Measurements from ENCODE around the gene XYLT1. TPM values are rescaled to one million over a fixed set of nuclear protein-coding genes. Genes with fewer than 3 reads are reported as not detected.
"Not testable (repeated sequence)": the region's sequence is repeated elsewhere in the genome, so short reads cannot be mapped to it uniquely, and the experiment has no call there.

XYLT1 gene
- total RNA-seq, 3 donors from 2014 or later = 1.9 to 3.1 (median 2.3) TPM

DNA sequence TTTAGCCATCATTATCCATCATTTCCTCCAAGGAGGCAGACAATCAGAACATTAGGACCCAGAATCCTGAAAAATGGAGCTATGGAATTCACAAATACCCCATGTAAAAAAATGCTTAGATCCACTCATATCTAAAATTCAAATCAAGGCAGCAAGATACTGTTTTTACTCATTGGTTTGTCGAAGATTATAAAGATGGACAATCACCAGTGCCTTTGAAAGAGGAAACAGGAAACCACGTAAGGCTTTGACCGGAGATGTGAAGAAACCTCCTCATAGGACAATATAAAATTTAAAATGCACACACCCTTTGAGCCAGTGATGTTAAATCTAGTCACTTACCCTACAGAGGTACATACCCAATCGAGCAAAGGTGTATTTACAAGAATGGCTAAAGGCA is 130.0 kb downstream of the XYLT1 start:
- H3K9me3 Mint-ChIP-seq = no peaks in the 10 kb centered on the region
- peaks cover 3% of the 10 kb centered on the region for H3K36me3 Mint-ChIP-seq (ENCODE audit: insufficient read depth)
- H3K27me3 Mint-ChIP-seq (ENCODE audit: low read depth) = no peaks in the 10 kb centered on the region
- no peak overlapping the region for H3K4me3 Mint-ChIP-seq
- peaks cover 56% of the 10 kb centered on the region for H3K4me1 Mint-ChIP-seq (ENCODE audit: low read depth)
- no peak for ATAC-seq
- DNase-seq = no peak

DNA sequence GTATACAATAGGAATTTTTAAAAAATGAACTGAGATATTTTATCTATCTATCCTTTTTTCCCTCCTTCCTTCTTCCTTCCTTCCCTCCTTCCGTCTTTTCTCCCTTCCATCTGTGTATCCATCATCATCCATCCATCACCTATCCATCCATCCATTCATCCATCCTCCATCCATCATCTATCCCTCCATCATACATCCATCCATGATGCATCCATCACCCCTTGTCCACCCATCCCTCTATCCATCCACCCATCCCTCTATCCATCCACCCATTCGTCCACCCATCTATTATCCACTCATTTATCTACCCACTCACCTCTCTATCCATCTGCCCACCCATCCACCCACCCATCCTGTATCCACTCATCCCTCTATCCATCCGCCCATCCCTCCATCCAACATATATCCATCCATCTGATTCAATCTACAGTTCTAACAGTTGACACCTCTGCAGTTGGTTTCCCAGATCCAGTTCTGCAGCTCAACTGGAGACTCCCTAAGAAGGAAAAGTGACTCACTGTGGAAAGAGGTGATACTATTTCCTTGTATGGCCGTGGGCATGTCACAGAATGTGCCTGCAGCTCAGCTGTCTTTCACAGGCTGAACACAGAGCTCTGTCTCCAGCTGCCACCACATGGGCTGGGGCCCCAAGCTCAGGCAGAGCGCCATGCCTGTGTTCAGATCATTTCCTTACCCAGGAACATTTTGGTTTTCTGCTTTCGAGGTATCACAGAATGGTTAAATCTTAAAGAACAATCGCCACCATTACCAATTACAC is 130.8 kb downstream of the XYLT1 start:
- H3K4me3 Mint-ChIP-seq = no peak overlapping the region
- peaks cover 52% of the 10 kb centered on the region for H3K4me1 Mint-ChIP-seq (ENCODE audit: low read depth)
- ATAC-seq (no peak), DNase-seq (no peak)
- no peaks in the 10 kb centered on the region for H3K27me3 Mint-ChIP-seq (ENCODE audit: low read depth)
- no peaks in the 10 kb centered on the region for H3K9me3 Mint-ChIP-seq
- H3K36me3 Mint-ChIP-seq (ENCODE audit: insufficient read depth) = peaks cover 4% of the 10 kb centered on the region

DNA sequence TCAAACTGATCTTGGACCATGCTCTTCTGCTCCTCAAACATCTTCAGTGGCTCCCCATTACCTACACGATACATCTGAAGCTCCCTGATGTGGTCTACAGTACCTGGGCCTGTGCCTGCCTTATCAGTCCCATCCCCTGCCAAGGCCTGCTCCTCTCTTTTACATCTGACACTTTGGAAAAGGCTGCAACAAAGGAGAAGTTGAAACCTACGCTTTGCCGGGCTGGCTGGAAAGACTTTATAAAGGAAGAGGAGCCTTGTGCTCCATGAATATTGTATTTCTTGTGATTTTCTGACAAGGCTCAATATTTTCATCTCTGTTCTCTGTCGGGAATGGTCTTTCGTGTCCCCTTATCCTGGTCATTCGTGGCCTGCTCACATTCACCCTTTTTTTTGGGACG is 132.5 kb downstream of the XYLT1 start:
- H3K27me3 Mint-ChIP-seq (ENCODE audit: low read depth) = no peaks in the 10 kb centered on the region
- no peak overlapping the region for H3K4me3 Mint-ChIP-seq
- H3K9me3 Mint-ChIP-seq = no peaks in the 10 kb centered on the region
- H3K4me1 Mint-ChIP-seq (ENCODE audit: low read depth) = peaks cover 38% of the 10 kb centered on the region
- DNase-seq (no peak), ATAC-seq (no peak)
- peaks cover 4% of the 10 kb centered on the region for H3K36me3 Mint-ChIP-seq (ENCODE audit: insufficient read depth)

DNA sequence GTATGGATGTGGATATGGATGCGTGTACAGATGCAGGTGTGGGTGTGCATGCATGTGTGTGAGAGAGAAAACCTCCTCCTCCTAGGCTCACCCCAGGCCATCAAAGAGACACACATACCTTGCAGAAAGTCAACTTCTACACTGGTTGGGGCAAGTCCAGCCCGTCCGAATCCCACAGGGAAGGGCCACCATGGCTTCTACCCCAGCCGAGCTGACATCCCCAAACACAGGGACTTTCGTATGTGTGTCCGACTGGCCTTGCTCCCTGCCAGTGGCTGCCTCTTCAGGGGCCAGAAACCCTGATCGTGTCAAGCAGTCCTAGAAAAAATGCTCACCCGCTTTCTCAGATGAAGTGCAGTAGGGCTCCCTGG is 134.2 kb downstream of the XYLT1 start:
- Mint-ChIP-seq H3K4me1 (ENCODE audit: low read depth) (peaks cover 22% of the 10 kb centered on the region), H3K9me3 (no peaks in the 10 kb centered on the region)

DNA sequence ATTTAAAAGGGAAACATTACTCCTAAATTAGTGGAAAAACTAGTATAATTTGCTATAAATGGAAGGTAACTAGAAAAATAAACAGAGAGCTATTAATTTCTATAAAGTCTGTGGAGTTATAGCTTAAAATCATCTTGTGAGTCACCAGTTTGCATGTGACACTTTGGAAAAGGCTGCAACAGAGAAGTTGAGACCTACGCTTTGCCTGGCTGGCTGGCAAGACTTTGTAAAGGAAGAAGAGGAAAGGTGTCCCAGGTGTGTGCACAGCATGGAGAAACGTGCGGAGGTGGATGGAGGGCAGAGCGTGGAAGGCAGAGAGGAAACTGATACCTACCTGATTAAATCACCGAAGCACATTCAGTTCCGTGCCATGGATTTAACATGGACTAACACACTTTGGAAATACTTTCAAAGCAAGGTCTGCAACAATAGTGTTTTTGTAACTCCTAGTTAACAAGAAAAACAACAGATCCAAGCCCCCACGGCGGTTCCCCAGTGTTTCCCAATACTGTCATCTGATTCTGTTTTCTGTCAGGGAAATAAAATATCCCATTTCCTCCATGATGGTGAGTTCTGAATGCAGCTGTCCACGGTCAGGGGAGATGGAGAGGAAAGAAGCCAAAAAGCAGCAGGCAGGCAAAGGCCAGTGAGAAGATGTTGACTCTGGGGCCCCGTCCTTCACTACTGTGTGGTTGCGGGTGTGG is 134.8 kb downstream of the XYLT1 start:
- ATAC-seq (no peak), DNase-seq (no peak)
- Mint-ChIP-seq H3K4me1 (ENCODE audit: low read depth) (peaks cover 17% of the 10 kb centered on the region), H3K27me3 (ENCODE audit: low read depth) (no peaks in the 10 kb centered on the region), H3K36me3 (ENCODE audit: insufficient read depth) (peaks cover 4% of the 10 kb centered on the region), H3K4me3 (no peak overlapping the region), H3K9me3 (no peaks in the 10 kb centered on the region)

More for the DNA sequence above, 134.2 kb downstream of the XYLT1 start:
- Mint-ChIP-seq H3K4me3 (no peak overlapping the region), H3K36me3 (ENCODE audit: insufficient read depth) (peaks cover 4% of the 10 kb centered on the region), H3K27me3 (ENCODE audit: low read depth) (no peaks in the 10 kb centered on the region)
- DNase-seq (no peak), ATAC-seq (no peak)

DNA sequence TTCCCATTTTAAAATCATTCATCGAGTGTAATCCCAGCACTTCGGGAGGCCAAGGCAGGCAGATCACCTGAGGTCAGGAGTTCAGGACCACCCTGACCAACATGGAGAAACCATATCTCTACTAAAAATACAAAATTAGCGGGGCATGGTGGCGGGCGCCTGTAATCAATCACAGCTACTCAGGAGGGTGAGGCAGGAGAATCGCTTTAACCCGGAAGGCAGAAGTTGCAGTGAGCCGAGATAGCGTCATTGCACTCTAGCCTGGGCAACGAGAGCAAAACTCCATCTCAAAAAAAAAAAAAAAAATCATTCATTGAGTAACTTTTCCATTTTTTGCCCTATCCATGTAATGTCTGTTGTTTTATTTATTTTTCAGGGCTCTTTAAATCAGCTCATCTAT is 135.4 kb downstream of the XYLT1 start:
- not testable (repeated sequence) for H3K36me3 Mint-ChIP-seq (ENCODE audit: insufficient read depth); H3K4me3 Mint-ChIP-seq; H3K9me3 Mint-ChIP-seq; ATAC-seq; DNase-seq; H3K27me3 Mint-ChIP-seq (ENCODE audit: low read depth)
- peaks cover 11% of the 10 kb centered on the region for H3K4me1 Mint-ChIP-seq (ENCODE audit: low read depth)

DNA sequence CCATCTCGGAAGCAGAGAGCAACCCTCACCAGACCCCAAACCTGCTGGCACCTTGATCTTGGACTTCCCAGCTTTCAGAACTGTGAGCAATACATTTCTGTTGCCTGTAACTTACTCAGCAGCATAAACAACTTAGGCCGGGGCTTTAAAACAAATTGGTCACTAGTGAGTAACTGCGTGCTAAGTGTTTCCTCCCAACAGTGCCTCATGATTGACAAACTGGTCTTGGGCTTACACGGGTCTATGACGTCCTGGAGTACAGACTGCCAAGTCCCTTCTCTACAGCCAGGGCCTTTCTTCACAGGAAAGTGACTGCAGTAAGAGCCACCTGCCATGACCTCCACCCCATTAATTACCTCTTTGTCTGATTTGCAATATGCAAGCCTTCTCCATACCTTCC is 136.7 kb downstream of the XYLT1 start:
- ATAC-seq = no peak
- Mint-ChIP-seq H3K36me3 (ENCODE audit: insufficient read depth) (peaks cover 4% of the 10 kb centered on the region), H3K4me1 (ENCODE audit: low read depth) (peaks cover 5% of the 10 kb centered on the region)

DNA sequence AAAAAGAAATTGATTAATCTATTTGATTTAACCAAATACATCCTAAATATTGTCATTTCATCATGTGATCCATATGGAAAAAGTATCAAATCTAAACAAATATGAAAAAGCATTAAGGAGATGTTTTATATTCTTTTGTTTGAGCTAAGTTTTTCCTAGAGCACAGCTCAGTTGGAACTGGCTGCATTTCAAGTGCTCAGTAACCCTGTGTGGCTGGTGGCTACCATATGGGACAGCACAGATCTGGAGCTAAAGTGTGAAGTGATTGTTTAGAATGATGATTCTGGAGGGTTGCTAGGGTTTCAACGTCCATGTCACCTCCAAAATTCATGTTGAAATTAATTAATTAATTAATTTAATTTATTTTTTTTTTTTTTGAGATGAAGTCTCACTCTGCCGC is 137.5 kb downstream of the XYLT1 start:
- ATAC-seq = no peak
- H3K4me1 Mint-ChIP-seq (ENCODE audit: low read depth) = peaks cover 5% of the 10 kb centered on the region
- no peaks in the 10 kb centered on the region for H3K27me3 Mint-ChIP-seq (ENCODE audit: low read depth)
- no peak overlapping the region for H3K4me3 Mint-ChIP-seq
- peaks cover 4% of the 10 kb centered on the region for H3K36me3 Mint-ChIP-seq (ENCODE audit: insufficient read depth)
- DNase-seq = no peak
- H3K9me3 Mint-ChIP-seq = no peaks in the 10 kb centered on the region

More for the DNA sequence above, 136.7 kb downstream of the XYLT1 start:
- H3K27me3 Mint-ChIP-seq (ENCODE audit: low read depth) = no peaks in the 10 kb centered on the region
- no peaks in the 10 kb centered on the region for H3K9me3 Mint-ChIP-seq
- DNase-seq = no peak
- H3K4me3 Mint-ChIP-seq = no peak overlapping the region

DNA sequence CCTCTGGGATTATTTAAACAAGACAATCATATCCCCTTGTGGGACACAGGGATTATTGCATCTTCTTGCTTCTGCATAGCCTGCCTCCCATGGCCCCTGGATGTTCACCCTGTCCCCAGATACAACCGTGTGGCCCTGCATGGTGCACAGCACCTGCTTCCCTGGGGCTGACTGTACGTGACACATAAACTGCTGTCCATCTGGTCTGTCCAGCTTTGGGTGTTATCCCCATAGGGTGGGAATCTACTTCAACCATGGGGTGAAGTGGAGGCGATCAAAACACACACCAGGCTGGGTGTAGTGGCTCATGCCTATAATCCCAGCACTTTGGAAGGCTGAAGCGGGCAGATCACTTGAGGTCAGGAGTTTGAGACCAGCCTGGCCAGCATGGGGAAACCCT is 138.8 kb downstream of the XYLT1 start:
- Mint-ChIP-seq H3K9me3 (no peaks in the 10 kb centered on the region), H3K4me3 (no peak overlapping the region), H3K36me3 (ENCODE audit: insufficient read depth) (peaks cover 2% of the 10 kb centered on the region), H3K4me1 (ENCODE audit: low read depth) (peaks cover 8% of the 10 kb centered on the region), H3K27me3 (ENCODE audit: low read depth) (no peaks in the 10 kb centered on the region)
- ATAC-seq = no peak
- no peak for DNase-seq

DNA sequence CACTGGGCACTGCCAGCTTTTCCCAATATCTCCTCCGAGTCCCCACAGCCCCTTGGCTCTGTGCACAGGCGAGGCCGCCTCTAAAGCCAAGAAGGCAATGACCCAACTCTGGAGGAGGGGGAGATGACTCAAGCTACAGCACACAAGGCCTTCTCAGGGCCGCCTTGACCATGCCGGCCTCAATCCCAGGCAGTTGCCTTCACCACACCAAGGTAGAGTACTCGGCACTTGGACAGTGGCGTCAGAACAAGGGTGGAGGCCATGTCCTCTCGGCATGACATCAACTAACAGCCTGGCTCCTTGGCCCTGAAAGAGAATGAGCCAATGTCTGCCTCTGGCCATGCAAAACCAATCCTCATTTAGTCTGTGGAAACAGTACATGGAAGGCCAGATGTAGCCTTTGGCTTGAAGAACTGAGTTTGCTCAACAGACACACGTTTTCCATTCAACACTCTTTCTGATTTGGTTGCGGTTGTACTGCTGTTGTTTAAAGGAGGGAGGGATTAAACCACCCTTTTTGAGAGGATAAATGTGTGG is 139.6 kb downstream of the XYLT1 start:
- Mint-ChIP-seq H3K9me3 (no peaks in the 10 kb centered on the region), H3K27me3 (ENCODE audit: low read depth) (no peaks in the 10 kb centered on the region), H3K36me3 (ENCODE audit: insufficient read depth) (peaks cover 2% of the 10 kb centered on the region), H3K4me3 (no peak overlapping the region), H3K4me1 (ENCODE audit: low read depth) (peaks cover 8% of the 10 kb centered on the region)
- ATAC-seq (no peak), DNase-seq (no peak)

DNA sequence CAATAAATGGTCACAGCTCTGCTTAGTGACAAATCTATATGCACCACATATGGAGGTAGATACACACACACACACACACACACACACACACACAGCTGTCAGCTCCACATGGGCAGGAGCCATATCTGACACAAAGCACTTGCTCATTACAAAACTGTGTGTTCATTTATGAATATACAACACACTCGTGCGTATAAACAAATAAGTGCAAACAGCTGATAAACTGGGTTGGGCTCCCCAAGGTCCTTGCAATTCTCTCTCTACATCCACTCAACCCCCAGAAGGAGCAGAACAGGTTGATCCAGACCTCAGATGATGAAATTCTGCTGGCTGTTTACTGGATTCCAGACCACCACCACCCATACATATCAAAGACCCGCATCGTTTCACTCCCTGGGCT is 140.7 kb downstream of the XYLT1 start:
- Mint-ChIP-seq H3K4me1 (ENCODE audit: low read depth) (peaks cover 6% of the 10 kb centered on the region), H3K36me3 (ENCODE audit: insufficient read depth) (no peaks in the 10 kb centered on the region), H3K9me3 (no peaks in the 10 kb centered on the region), H3K27me3 (ENCODE audit: low read depth) (no peaks in the 10 kb centered on the region), H3K4me3 (no peak overlapping the region)
- ATAC-seq (no peak), DNase-seq (no peak)

DNA sequence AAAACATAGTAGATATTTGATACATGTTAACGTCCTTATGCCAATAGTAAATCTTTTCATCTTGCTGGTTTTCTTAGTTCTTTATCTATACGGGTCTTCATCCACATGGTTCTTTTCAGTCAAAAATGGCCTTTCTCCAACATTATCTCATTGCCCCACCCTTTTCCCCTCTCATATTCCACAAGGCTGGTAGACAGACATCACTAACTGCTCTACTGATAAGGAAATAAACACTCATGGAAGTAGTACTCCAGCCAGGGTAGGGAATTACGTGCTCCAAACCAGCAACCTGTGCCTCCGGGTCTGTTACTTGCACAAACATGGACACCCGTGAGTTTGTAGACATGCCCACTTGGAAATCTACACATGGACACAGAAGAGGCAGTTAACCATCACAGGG is 141.4 kb downstream of the XYLT1 start:
- no peaks in the 10 kb centered on the region for H3K27me3 Mint-ChIP-seq (ENCODE audit: low read depth)

DNA sequence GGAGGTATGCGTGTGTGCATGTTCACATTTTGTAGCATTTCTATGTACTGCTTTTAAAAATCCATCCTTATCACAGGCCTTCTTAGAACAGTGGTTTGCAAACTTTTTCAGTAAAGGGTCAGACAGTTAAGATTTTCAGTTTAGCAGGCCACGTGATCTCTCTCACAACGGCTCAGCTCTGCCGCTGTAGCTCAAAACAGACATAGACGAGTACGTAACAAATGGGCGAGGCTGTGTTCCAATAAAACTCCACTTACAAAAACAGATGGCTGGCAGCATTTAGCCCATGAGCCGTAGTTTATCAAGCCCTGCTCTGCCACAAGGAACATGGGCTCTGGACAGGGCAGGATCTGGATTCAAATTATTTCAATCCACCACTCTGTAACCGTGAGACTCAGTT is 141.8 kb downstream of the XYLT1 start:
- DNase-seq = no peak
- H3K9me3 Mint-ChIP-seq = no peaks in the 10 kb centered on the region
- H3K4me3 Mint-ChIP-seq = no peak overlapping the region
- ATAC-seq = no peak
- no peaks in the 10 kb centered on the region for H3K27me3 Mint-ChIP-seq (ENCODE audit: low read depth)
- peaks cover under 1% of the 10 kb centered on the region for H3K36me3 Mint-ChIP-seq (ENCODE audit: insufficient read depth)
- H3K4me1 Mint-ChIP-seq (ENCODE audit: low read depth) = peaks cover 6% of the 10 kb centered on the region

More for the DNA sequence above, 141.4 kb downstream of the XYLT1 start:
- DNase-seq (no peak), ATAC-seq (no peak)
- Mint-ChIP-seq H3K9me3 (no peaks in the 10 kb centered on the region), H3K4me1 (ENCODE audit: low read depth) (peaks cover 6% of the 10 kb centered on the region), H3K36me3 (ENCODE audit: insufficient read depth) (no peaks in the 10 kb centered on the region), H3K4me3 (no peak overlapping the region)

DNA sequence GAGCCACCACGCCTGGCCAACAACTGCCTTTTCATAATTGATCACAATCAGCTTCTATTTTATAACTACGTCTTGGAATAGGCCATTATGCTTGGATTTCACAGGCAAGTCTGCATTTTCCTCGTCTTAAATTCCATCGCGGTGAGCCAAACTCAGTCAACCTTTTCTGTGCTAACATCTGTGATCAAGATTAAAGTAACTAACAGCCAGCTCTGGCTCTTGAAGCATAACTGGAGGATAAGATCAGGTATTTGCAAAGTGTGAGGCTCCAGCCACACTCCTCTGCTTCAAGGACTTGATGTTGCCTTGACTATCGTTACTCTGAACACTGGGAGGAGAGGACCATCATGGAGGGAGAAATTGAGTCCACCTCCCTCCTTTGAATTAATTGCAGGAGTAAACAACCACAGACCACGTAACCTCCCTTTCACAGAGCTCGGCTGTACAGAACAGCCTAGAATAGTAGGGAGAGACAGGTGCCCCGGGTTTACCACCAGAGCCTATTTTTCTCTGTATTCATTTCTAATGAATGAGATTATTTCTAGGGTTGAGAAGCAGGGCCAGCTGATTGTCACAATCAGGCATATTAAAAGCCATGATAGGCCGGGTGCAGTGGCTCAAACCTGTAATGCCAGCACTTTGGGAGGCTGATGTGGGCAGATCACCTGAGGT is 143.0 kb downstream of the XYLT1 start:
- Mint-ChIP-seq H3K4me3 (no peak overlapping the region), H3K4me1 (ENCODE audit: low read depth) (peaks cover 6% of the 10 kb centered on the region), H3K36me3 (ENCODE audit: insufficient read depth) (peaks cover 2% of the 10 kb centered on the region), H3K9me3 (no peaks in the 10 kb centered on the region), H3K27me3 (ENCODE audit: low read depth) (no peaks in the 10 kb centered on the region)
- ATAC-seq (no peak), DNase-seq (no peak)

Measured in activated T-cell treated with anti-CD3 and anti-CD28 coated beads, Interleukin-2, amount 50 U/mL, for 4 hours (primary cell).